ENCODE results near the gene NR2F1-AS1.

NR2F1-AS1 gene

GRCh38 chr5:93593476-93594131 lies 12.6 kb upstream of the NR2F1-AS1 start:
- TF ChIP-seq CTCF (IDR thresholded peaks at IDR 0.05; ENCODE audit: insufficient read depth, low read depth, low read length, missing control alignments) = no peak
- DNase-seq (ENCODE audit: low read depth) = no peak

GRCh38 chr5:93592883-93593282 lies 11.9 kb upstream of the NR2F1-AS1 start:
- DNase-seq (ENCODE audit: low read depth) = no peak
- no peak overlapping the region for H3K4me3 ChIP-seq (ENCODE audit: low read length)
- no peak for TF ChIP-seq CTCF (IDR thresholded peaks at IDR 0.05; ENCODE audit: insufficient read depth, low read depth, low read length, missing control alignments)

More at GRCh38 chr5:93593476-93594131, 12.6 kb upstream of the NR2F1-AS1 start:
- no peak overlapping the region for H3K4me3 ChIP-seq (ENCODE audit: low read length)

- DNase-seq (ENCODE audit: low read depth) = no peak
- H3K4me3 ChIP-seq (ENCODE audit: low read length) = no peak overlapping the region
- no peak for TF ChIP-seq CTCF (IDR thresholded peaks at IDR 0.05; ENCODE audit: insufficient read depth, low read depth, low read length, missing control alignments)
Measured at GRCh38 chr5:93591323-93591945, 10.4 kb upstream of the NR2F1-AS1 start.

GRCh38 chr5:93590493-93590892 lies 9.5 kb upstream of the NR2F1-AS1 start:
- H3K4me3 ChIP-seq (ENCODE audit: low read length) = no peak overlapping the region
- no peak for TF ChIP-seq CTCF (IDR thresholded peaks at IDR 0.05; ENCODE audit: insufficient read depth, low read depth, low read length, missing control alignments)
- no peak for DNase-seq (ENCODE audit: low read depth)

GRCh38 chr5:93589829-93590215 lies 8.8 kb upstream of the NR2F1-AS1 start:
- no peak overlapping the region for H3K4me3 ChIP-seq (ENCODE audit: low read length)
- DNase-seq (ENCODE audit: low read depth) = no peak
- TF ChIP-seq CTCF (IDR thresholded peaks at IDR 0.05; ENCODE audit: insufficient read depth, low read depth, low read length, missing control alignments) = no peak

GRCh38 chr5:93589152-93589828 lies 8.3 kb upstream of the NR2F1-AS1 start:
- no peak overlapping the region for H3K4me3 ChIP-seq (ENCODE audit: low read length)
- no peak for DNase-seq (ENCODE audit: low read depth)
- TF ChIP-seq CTCF (IDR thresholded peaks at IDR 0.05; ENCODE audit: insufficient read depth, low read depth, low read length, missing control alignments) = no peak
